Stimulated activated CD4-positive, alpha-beta T cell treated with anti-CD3 and anti-CD28 coated beads, Interleukin-2, amount 100 ng/mL, for 4 hours (primary cell): ENCODE measurements around the gene MINDY4B.
"Not testable (repeated sequence)": the region's sequence is repeated elsewhere in the genome, so short reads cannot be mapped to it uniquely, and the experiment has no call there.

Source experiments
- DNase-seq: peaks from one replicate; pipeline ENCODE4 v3.0.0-alpha.2; 2020; ENCODE audit warnings: low read depth

Gene MINDY4B

GRCh38 chr3:150898046-150898754 lies 7.0 kb downstream of the MINDY4B start:
- DNase-seq = no peak

GRCh38 chr3:150897592-150897991 lies 7.6 kb downstream of the MINDY4B start:
- no peak for DNase-seq

DNA sequence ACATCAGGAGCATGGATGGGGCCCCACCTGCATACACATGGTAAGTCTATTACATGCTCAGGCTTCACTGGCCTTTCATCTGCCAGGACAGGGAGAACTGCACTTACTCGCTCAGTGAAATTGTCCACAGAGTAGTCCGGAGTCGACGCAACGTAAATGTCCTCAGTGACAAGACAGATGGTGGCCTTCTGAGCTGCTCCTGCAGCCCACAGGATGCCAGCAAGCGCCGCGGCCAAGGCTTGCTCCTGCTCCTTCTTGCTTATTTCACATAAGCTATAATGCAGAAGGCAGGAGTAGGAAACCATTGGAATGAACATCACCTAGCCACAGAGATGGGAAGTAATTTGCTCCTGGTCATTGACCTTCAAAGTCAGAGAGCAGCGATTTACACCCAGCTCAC lies 14.4 kb downstream of the MINDY4B start:
- no peak for DNase-seq

DNA sequence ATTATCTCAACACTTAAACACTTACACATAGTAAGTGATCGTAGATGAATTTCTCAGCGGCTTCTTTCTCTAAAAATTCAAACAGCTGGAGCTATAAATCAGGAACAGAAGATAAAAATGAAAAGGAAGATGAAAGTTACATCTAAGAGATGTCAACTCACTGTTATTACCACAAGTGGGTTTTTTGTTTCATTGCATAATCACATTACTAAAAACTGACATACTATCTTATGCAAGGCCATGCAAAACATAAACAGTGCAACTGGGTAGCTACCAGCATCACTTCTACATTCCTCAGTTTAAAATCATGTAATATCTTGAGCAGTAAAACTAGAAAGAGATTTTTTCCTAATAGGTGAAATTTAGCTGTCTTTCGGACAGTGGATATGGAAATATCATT lies 14.9 kb downstream of the MINDY4B start:
- DNase-seq = no peak

- DNase-seq = no peak
Observed at GRCh38 chr3:150889106-150889505, 16.1 kb downstream of the MINDY4B start.

- no peak for DNase-seq
Observed at GRCh38 chr3:150887031-150887430, 18.2 kb downstream of the MINDY4B start.

- no peak for DNase-seq
Observed at GRCh38 chr3:150885535-150885934, 19.7 kb downstream of the MINDY4B start.

DNA sequence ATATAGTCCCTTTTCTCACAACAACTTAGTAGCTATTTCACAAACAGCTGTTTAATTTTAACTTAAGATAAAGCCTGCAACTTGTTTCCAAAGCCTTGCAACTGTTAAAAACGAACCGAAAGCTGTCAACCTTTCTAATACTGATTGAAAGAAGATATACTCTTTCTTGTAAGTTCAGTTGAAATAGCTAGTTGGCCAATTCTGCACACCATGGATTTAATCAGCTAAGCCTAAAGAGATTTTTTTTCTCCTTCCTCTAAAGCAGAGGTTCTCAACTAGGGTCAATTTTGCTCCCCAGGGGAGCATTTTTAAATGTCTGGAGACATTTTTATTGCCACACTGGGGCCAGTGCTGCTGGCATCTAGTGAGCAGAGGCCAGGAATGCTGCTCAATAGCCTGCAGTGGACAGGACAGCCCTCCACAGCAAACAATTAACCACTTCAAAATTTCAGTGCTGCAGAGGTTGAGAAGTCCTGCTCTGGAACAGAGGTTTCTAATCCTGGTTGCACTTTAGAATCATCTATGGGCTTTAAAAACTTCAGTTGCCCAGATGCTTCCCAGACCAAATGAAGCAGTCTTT lies 26.2 kb downstream of the MINDY4B start:
- no peak for DNase-seq

- no peak for DNase-seq
Observed at GRCh38 chr3:150878290-150878689, 26.9 kb downstream of the MINDY4B start.

GRCh38 chr3:150877303-150877702 lies 27.9 kb downstream of the MINDY4B start:
- no peak for DNase-seq

- DNase-seq = no peak
Observed at GRCh38 chr3:150876611-150877265, 28.5 kb downstream of the MINDY4B start.

- DNase-seq = no peak
Observed at GRCh38 chr3:150875548-150875947, 29.7 kb downstream of the MINDY4B start.

DNA sequence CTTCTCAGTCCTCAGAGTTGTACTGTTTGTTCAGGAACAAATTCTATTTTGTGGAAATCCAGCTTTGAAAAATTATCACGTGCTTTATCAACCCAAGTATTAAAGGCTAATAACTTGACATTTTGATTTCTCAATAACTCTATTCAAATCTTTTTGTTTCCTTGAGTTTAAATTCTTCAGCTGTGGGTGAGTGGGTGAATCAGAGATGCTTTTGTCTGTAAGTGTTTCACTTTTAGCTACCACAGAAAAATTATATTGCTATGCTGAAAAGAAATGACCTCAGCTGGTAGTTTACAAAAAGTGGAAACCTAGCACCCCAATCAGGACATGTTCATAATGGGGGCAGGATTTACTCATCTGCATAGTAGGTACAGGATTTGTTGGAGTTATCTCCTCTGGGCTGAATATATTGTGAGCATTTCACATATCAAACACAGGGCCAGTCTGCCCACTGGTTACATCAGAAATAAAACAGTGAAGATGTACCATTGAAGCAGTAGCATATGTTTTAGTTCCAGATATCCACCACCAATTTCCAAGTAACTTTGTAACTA lies 30.5 kb downstream of the MINDY4B start:
- no peak for DNase-seq

GRCh38 chr3:150871192-150871591 lies 34.0 kb downstream of the MINDY4B start:
- DNase-seq = no peak

- DNase-seq = no peak
Observed at GRCh38 chr3:150870406-150870805, 34.8 kb downstream of the MINDY4B start.

- no peak for DNase-seq
Observed at GRCh38 chr3:150868282-150868681, 37.0 kb downstream of the MINDY4B start.

GRCh38 chr3:150867434-150867833 lies 37.8 kb downstream of the MINDY4B start:
- no peak for DNase-seq

DNA sequence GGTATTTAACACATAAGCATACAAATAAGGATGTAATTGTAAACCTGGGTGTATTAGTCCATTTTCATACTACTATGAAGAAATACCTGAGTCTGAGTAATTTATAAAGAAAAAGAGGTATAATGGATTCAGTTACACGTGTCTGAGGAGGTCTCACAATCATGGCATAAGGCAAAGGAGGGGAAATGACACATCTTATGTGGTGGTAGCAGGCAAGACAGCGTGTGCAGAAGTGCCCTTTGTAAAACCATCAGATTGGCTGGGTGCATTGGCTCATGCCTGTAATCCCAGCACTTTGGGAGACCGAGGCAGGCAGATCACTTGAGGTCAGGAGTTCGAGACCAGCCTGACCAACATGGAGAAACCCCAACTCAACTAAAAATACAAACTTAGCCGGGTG lies 41.3 kb downstream of the MINDY4B start:
- DNase-seq = not testable (repeated sequence)

DNA sequence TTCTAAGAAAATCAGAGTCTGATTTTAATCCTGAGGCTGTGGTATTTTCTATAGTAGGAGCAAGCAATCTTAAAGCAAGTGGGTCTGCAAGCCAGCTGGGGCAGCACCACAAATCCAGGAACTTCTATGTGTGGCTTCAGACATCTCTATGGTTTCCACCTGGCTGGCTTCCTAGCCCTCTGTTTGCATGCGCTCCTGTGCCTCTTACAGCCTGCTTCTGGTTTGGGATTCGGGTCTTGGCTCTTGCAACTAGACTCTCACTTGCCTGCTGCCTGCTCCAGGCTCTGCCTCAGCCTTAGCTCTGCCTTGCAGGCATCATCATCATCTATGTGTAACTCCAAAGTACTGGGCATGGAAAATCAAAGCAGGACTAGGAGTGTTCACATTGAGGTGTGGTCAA lies 43.4 kb downstream of the MINDY4B start:
- DNase-seq = no peak

- DNase-seq = not testable (repeated sequence)
Observed at GRCh38 chr3:150857936-150858335, 47.3 kb downstream of the MINDY4B start.

DNA sequence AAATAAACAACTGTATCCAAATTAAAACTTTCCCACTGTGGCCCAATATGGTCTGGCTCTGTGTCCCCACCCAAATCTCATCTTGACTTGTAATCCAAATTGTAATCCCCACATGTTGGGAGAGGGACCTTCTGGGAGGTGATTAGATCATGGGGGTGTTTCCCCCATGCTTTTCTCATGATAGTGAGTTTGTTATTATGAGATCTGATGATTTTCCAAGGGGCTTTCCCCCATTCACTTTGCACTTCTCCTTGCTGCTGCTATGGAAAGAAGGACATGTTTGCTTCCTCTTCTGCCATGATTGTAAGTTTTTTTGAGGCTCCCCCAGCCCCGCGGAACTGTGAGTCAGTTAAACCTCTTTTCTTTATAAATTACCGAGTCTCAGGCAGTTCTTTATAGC lies 55.0 kb downstream of the MINDY4B start:
- no peak for DNase-seq

- no peak for DNase-seq
Observed at GRCh38 chr3:150848864-150849263, 56.4 kb downstream of the MINDY4B start.

DNA sequence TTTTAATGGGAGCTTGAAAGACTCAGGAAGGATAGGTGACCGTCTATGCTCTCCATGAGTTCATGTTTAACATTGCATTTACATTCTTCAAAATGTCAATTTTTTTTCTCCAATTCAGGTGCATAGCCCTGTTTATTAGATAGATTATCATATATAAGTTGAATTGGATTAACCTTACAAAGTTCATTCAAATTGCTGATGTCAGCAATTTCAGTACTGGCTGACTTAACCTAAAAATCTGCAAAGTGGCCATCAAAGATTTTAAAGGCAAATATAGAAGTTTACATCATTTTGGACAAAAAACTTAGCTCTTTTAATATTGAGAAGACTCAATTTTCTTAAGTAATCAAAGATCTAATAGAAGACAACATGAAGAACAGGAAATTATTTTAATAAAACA lies 57.8 kb downstream of the MINDY4B start:
- no peak for DNase-seq
